Superior temporal gyrus (tissue), 1 donor: ENCODE data around the gene KCNA3.
A peak's percentile ranks its signal among the peaks of the same experiment; 100 is the strongest.

Experiments
- DNase-seq: peaks from one replicate; pipeline ENCODE4 v3.0.0-alpha.2; 2016; ENCODE audit errors: extremely low spot score

The KCNA3 gene

DNA sequence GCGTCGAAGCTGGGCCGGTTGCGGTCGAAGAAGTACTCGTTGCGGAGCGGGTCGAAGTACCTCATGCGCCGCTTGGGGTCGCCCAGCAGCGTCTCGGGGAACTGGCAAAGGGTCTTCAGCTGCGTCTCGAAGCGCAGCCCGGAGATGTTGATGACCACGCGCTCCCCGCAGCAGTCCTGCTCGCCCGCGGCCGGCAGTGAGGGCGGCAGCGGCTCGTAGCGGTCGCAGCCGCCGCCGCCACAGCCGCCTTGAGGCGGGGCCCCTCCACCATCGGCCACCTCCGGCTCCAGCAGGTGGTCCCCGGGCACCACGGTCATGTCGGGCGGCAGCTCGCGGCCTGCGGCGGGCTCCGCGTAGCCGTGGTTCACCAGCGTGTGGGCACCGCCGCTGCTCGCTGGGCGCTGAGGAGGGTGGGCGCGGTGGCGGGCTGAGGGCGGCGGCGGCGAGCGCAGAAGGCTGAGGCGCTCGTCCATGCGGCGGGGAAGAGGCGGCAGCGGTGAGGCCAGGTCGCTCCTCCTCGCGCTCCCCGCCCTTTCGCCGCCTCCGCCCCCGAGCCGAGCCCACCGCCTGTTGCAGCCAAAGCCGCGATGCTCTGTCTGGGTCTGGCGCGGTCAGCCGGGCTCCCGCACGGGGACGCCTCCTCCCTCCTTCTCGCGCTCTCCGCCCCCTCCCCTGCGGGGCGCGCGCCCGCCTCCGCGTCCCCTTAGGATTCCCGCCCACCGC, at the start of gene KCNA3:
Gene KCNA3 (minus strand): TSS at position 604 of the 723 bp plus-strand sequence. CDS start 131 bp downstream, at position 473.
- peak; percentile 18 for DNase-seq

DNA sequence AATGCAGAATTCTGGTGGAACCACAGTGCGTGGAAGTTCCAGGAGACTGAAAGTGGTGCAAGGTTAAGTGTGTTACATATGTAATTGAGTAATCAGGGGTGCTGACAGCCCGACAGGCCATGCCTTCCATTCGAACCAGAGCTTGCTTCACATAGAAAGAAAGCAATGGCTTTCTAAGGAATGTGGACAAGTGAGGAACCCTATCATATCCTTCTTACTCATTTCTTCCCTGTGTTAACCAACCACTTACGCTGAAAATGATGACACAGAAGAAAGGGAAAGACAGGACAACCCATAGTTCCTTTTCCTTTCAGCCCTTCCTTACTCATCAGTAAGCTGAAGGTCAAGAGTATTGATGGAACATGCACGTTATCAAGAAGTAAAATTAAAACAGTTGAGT, 48.1 kb upstream of the KCNA3 start:
- no peak for DNase-seq

DNA sequence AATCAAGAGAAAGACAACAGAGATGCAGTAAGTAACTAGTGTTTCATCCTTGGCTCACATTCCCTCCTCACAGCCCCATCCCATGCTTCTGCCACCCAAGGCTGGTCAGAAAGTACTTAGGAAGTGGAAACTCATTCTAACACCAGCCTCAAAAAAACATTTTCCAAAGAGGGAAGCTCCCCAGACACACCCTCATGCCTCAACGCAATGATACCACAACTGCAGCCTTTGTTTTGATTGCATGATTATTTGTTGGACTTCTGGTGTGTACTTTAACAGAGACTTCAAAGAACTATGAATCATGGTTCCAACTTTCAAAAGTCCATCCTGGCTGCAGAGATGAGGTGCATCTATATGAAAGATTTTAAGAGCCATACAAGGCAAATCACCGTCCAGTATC, 45.2 kb upstream of the KCNA3 start:
- DNase-seq = no peak

DNA sequence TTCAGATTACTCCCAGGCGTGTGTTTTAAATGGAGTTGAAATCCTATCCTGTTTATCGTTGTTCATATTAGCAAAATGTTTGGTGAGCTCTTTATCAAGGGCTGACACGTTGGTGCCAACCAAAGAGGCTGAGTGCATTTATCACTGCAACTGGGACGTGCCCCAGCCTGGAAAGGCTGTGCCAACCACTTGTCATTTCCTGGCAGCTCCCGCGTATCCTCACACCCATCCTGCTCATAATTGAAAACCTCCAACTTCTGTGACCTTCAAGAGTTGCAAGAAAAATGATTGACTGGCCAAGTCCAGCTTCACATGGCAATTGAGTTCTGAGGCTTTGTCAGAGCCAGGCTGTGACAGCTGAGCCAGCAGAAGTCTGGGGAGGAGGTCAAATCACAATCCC, 43.7 kb upstream of the KCNA3 start:
- DNase-seq = no peak

DNA sequence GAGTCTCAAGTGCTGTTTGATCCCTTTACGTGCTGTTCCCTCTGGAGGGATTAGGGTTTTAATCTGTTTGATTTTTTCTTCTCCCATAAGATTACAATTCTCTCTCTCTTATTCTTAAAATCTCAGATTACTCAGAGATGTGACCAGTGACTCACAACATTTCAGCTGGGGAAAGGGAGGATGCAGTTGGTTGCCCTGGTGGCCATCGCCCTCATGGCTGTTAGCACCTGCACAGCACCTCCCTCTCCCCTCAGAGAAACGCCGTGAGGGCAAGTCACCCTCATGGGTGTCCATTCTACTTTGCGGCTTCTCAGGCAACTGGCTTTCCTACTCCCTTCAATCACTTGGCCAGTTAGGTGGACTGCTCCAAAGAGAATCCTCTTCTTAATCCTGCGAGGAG, 42.4 kb upstream of the KCNA3 start:
- DNase-seq = no peak

DNA sequence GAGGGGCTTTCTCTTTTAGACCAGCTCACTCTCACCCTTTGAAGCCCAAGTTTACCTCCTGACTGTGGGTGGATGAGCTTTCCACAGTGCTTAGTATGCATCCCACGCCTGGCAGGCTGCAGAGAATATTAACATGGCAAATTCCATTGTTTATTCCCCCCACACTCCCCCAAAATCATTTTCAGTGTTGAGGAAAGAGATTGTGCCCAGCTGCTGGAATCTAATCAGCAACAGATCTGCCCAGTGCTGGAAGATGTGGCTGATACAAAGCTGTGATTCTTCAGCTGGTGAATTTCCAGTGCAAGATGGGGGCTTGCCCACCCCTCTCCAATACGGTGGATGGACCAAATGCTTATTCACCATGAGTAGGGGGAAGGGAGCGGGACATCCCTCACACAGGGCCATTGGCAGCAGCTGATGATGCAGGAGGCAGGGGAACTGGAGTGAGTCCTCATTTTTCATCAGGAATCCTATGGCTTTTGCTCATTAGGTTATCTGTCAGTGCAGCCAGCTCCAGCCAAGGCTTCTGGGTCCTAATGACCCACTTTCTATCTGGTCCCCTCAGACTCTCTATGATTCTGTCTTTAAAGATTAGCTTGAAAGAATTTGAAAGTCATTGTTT, 39.7 kb upstream of the KCNA3 start:
- DNase-seq = peak; percentile 58

DNA sequence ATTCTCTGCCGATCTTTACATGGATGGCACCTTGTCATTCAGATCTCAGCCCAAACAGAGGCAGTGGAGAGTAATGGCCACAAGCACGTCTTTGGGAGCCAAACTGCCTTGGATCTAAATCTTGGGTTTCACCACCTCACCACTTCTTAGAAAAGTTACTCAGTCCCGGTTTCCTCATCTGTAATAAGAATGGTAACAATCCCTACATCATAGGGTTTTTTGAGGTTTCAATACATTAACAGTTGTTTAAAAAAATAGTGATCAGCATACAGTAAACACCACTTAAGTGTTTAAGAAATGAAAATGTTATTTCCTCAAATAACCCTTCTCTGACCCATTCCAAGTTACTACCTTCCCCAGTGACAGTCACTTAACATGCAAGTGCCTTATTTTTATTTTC, 38.5 kb upstream of the KCNA3 start:
- DNase-seq = no peak

DNA sequence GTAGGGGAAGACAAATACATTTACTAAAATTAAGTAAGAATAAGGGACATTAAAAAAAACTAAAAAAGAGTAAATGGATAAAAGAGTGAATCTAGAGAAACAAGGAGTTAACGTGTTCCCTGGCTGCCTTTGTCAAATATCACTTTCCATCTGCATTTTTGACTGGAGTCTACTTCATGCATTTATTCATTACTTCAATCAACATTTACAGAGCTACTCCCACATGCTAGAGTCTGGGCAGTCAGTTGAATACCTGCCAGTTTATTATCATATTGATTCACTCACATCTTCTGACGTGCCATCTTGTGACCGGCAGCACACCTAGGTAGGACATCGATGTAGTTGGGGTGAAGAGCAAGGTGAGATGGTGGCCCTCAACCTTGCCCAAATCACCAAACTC, 35.6 kb upstream of the KCNA3 start:
- no peak for DNase-seq

DNA sequence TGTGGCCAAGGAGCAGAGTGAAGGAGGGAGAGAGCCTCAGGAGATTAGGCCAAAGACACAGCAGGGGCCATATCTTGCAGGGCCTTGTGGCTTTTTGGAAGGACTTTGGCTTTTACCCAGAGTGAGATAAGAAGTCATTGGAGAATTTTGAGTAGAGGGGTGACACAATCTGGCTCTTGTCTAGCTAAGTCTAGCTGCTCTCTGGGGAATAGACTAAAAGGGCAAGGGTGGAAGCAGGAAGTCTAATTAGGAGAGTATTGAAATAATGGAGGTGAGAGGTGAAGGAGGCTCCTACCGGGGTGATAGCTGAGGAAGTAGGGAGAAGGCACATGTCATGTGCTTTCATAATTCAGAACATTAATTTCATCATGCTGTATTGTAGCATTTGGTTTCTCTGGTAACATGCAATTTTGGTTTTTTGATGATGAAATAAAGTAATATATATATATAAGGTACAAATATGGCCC, 34.3 kb upstream of the KCNA3 start:
- no peak for DNase-seq

DNA sequence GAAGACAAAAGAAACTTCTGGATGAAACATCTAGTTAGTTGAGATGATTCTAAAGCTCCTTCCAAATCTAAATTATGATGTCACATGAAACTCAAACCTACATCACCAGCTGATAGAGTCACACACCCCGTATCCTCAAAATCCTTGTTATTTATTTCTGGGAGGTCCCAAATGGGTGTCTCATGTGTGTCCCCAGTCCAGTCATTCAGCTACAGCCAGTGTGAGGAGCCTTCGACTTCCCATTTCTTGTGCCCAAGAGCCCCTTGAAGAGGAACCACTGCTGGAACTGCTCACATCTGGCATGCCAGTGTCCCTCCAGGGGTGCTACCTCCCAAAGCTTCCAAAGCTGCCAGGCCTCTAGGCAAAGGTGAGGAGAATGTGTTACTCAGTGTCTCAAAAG, 32.5 kb upstream of the KCNA3 start:
- DNase-seq = no peak

DNA sequence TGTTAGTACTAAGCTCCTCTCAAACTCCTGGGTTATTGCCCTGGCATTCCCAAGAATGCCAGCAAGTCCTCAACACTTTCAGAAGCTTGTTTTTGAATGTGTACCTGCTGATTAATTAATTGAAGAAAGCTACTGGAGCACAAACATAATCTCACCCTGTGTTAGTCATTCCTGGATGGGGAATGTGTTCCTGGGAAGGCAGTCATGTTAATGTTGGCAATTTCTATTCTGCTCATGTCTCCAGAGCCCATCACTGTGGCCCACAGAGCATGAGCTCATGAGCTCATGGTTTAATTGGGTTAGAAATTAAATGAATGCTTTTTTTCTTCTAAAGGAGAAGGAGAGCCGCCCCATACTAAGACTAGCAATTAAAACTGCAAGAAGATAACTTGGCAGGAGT, 31.9 kb upstream of the KCNA3 start:
- DNase-seq = no peak

DNA sequence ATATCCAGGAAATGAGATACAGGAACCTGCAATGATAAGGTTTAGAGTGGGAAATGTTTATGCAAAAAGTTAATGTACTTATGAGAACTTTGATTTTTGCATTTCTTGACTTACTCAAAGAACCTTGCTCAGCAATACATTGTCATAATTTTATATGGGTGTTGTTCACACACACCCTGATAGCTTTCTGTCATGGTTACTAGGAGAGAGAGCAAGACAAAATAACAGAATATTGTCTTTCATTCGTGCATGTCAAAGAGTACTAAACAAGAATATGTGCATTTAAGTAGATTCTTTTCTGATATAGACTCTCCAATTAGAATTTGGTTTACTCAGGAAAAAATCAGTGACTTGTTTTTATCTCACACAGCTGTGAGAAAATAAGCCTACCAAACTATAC, 27.5 kb upstream of the KCNA3 start:
- no peak for DNase-seq

DNA sequence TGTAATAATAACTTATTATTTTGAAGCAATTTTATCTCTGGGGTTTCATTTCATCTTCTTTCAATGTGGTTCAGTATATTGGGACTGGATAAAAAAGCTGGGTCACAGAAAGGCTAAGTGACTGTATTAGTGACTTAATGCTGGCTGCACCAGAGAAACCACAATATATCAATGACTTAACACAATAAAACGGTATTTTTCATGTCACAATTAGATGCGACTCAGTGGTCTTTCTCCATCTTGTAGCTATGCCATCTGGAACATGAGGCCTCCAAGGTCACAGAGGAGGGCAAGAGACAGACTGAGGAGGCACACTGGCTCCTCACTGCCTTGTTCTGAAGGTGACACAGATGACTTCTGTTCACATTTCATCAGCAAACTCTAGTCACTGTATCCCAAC, 26.0 kb upstream of the KCNA3 start:
- DNase-seq = no peak

DNA sequence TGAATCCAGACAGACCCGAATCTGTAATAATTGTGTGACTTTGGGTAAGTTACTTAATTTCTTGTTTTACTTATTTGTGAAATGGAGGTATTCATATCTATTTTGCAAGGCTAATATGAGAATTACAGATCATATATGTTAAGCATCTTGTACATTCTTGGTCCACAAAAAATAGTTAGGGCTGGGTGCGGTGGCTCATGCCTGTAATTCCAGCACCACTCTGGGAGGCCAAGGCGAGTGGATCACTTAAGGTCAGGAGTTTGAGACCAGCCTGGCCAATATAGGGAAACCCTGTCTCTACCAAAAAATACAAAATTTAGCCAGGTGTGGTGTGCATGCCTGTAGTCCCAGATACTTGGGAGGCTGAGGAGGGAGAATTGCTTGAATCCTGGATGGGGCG, 22.9 kb upstream of the KCNA3 start:
- DNase-seq = no peak

DNA sequence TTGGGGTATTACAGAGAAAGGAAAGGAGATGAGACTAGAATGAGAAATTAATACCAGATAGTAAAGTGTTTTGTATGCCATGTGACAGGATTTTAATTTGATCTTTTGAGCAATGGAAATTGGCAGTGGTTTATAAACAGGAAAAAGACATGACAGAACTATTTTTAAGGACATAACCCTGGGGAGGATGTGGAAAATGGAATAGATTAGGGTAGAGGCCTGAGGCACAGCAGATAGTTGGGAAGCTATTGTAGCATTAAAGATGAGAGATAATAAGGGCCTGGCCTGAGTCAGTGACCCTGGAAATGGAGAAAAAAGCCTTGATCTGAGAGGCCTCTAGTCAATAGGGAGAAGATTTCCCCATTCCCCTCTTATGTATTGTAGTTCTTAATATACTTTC, 22.1 kb upstream of the KCNA3 start:
- DNase-seq = no peak

DNA sequence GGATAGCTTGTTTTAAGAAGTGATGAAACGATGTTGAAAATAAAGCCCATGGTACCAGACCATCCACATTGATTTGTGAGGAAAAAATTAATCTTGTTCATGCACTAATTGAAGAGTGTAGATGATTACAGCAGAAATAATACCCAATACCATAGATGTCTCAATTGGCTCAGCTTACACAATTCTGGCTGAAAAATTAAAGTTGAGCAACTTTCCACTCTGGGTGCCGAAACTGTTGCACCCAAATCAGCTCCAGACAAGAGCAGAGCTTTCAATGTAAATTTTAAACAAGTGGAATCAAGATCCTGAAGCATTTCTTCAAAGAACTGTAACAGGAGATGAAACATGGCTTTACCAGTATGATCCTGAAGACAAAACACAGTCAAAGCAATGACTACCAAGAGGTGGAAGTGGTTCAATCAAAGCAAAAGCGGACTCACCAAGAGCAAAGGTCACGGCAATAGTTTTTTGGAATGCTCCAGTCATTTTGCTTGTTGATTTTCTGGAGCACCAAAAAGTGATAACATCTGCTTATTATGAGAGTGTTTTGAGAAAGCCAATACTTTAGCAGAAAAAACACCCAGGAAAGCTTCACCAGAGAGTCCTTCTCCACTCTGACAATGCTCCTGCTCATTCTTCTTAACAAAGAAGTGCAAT, 16.1 kb upstream of the KCNA3 start:
- DNase-seq = no peak

DNA sequence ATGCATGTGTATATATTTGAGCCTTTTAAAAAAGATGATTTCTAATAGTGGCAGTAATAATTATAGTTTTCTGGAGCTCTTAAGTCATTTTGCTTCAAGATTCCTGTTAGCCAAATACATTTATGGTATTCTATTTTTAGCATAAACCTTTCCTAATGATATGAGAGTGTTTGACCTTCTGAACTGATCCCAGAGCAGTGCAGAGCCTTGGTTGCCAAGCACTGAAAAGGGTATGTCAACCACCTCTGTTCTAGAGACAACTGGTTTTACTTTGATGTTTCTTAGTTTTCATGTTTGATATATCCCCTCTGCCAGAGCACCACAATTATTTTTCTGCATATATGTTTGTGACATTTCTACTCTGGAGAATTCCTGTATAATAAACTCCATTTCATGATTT, 15.1 kb upstream of the KCNA3 start:
- no peak for DNase-seq

DNA sequence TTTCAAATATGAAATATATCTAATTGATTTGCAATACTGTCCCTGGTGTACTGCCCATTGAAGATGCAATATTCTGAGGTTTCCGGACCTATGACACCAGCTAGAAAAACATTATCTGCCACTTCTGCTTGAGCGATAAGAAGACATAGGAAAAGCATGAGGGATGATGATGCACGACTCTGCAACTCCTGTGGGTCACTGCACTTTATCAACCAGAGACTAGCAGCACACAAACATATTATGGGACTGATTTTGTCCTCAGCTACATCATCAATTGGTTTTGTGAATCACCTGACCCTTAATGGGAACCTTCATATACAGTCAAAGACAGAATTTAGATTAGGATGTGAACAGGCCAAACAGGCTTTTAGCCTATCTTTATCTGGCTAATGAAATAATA, 13.8 kb upstream of the KCNA3 start:
- no peak for DNase-seq

DNA sequence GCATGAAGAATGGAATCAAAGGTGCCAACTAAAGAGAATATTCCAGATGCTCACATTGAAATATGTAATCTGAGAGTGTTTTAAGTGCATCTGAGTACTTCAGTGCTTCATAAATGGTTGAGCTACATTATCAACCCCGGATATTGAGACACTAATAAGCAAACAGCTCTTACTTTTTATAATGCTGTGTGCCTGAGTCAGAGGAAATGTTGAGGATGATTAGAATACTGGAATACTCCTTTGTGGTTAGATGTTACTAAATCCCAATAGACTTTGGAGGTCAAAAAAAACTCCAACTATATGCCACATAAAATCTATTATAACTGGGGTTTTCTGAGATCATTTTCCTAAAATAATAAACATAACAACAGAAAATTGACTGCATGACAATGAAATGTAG, 12.5 kb upstream of the KCNA3 start:
- no peak for DNase-seq

DNA sequence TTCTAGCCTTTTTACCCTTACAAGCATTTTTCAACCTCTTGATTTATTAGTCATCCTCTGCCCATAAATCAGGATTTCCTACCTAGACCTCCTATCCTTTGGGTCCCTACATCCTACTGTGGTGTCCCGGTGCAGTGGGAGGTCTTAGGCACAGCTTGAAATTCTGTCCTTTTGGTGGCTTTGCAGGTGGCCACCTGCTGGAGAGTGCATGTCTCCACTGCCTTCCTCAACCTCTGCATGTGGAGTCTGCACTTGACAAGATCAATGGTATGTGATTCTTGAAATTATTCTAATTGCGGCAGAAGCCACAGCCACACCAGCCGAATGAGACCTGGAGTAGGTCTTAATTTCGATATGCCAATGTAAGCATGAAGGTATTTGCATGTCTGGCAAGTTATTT, 11.4 kb upstream of the KCNA3 start:
- no peak for DNase-seq

DNA sequence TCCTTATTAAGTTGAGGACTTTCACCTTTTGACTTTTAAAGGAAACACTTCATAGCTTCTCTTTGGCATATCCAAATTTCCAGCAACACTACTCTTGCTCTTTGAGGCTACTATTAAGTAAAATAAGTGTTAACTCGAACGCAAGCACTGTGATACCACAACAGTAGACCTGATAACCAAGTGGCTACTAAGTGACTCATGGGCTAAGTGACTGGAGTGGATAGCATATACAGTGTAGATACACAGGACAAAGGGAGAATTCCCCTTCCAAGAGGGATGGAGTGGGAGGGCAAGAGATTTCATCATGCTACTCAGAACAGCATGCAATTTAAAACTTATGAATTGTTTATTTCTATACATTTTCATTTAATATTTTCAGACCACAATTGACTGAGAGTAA, 9.8 kb upstream of the KCNA3 start:
- DNase-seq = no peak

DNA sequence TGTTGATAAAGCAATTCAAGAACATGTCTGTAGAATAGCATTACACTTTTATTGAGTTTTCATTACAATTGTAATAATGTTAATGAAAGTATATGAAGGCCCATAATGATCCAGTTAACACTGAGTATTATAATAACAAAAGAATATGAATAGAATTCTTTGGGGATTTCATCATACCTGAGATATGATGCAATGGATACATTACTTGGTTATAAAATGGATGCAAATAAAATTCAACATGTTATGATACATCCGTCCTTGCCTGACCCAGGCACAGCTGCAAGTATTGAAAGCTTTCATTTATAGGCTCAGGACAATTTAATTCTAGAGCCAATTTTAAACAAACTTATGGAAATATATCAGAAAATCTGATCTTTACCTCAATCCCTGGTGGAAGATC, 8.2 kb upstream of the KCNA3 start:
- no peak for DNase-seq

DNA sequence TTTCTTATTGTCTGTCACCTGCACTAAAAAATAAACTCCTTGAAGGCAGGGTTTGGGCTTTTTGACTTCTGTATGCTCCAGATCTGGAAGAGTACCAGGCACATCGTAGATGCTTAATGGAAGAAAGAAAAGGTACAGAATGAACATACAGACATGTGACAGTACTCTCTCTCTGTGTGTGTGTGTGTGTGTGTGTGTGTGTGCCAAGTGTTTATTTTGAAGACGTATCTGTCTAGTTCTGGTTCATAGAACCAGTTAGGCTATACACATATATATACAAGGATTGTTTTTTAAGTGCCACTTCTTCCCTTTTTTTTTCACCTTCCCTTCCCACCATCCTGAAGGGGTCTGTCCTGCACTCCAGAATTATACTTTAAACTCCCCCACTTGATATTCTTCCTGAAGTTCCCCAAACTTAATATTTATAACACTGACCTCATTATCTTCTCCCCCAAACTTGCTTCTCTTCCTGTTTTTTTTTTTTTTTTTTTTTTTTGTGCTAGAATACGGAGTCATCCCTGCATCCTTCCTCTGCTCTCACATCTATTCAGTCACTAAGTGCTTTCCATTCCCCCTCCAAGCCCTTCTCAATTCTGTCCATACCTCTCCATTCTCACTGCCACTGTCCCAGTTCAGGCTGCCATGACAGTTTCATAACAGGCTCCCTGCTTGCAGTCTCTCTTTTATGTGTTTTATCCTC, 5.4 kb upstream of the KCNA3 start:
- no peak for DNase-seq
